Stimulated activated CD4-positive, alpha-beta T cell treated with anti-CD3 and anti-CD28 coated beads, TNF-alpha, amount 100 ng/mL, for 1 hour (primary cell): ENCODE results near the gene ZNG1A.
"Not testable (repeated sequence)": the region's sequence is repeated elsewhere in the genome, so short reads cannot be mapped to it uniquely, and the experiment has no call there.

Experiments
- DNase-seq, 3 donors: peaks; one replicate each; pipeline ENCODE4 v3.0.0-alpha.2; 2020; ENCODE audit warnings: low read depth in 3 of 3, low spot score in 1 of 3

The ZNG1A gene

GRCh38 chr9:178970-179383, at the start of gene ZNG1A:
Gene ZNG1A, minus strand, starts transcription at chr9:179056. Its CDS starts 87 bp downstream, at chr9:178969.
- DNase-seq = peak; percentile 54 to 63 (median 60)

- DNase-seq = no peak
Measured at GRCh38 chr9:227860-228259, 49.0 kb upstream of the ZNG1A start.

GRCh38 chr9:224582-225520, 46.0 kb upstream of the ZNG1A start:
- no peak for DNase-seq

GRCh38 chr9:224026-224425, 45.2 kb upstream of the ZNG1A start:
- no peak for DNase-seq

- DNase-seq = no peak
Measured at GRCh38 chr9:223152-223551, 44.3 kb upstream of the ZNG1A start.

- DNase-seq = no peak
Measured at GRCh38 chr9:221989-222776, 43.3 kb upstream of the ZNG1A start.

- DNase-seq = no peak
Measured at GRCh38 chr9:219670-220365, 41.0 kb upstream of the ZNG1A start.

- not testable (repeated sequence) for DNase-seq
Measured at GRCh38 chr9:219036-219435, 40.2 kb upstream of the ZNG1A start.

GRCh38 chr9:217950-218349, 39.1 kb upstream of the ZNG1A start:
- DNase-seq = no peak

GRCh38 chr9:216866-217265, 38.0 kb upstream of the ZNG1A start:
- no peak for DNase-seq

- no peak for DNase-seq
Measured at GRCh38 chr9:215631-216155, 36.8 kb upstream of the ZNG1A start.

GRCh38 chr9:214648-215493, 36.0 kb upstream of the ZNG1A start, which contains the start of gene DOCK8:
Gene DOCK8, plus strand, starts transcription at chr9:214865. Its CDS starts 112 bp downstream, at chr9:214977.
- peak in 2 of 3 donors; percentile 18 to 29 for DNase-seq

- no peak for DNase-seq
Measured at GRCh38 chr9:214351-214647, 35.4 kb upstream of the ZNG1A start.

GRCh38 chr9:213901-214300, 35.0 kb upstream of the ZNG1A start:
- DNase-seq = not testable (repeated sequence)

- no peak for DNase-seq
Measured at GRCh38 chr9:212297-212696, 33.4 kb upstream of the ZNG1A start.

GRCh38 chr9:211557-211956, 32.7 kb upstream of the ZNG1A start:
- no peak for DNase-seq

- no peak for DNase-seq
Measured at GRCh38 chr9:211036-211435, 32.2 kb upstream of the ZNG1A start.

- DNase-seq = no peak
Measured at GRCh38 chr9:209143-209758, 30.4 kb upstream of the ZNG1A start.

GRCh38 chr9:206481-206880, 27.6 kb upstream of the ZNG1A start:
- DNase-seq = no peak

- not testable (repeated sequence) for DNase-seq
Measured at GRCh38 chr9:199601-200000, 20.7 kb upstream of the ZNG1A start.
